ENCODE measurements around the gene TP53BP2. TPM values are rescaled to one million over a fixed set of nuclear protein-coding genes. Genes with fewer than 3 reads are reported as not detected.
"Not testable (repeated sequence)": the region's sequence is repeated elsewhere in the genome, so short reads cannot be mapped to it uniquely, and the experiment has no call there.

TP53BP2 gene
- polyA plus RNA-seq, 1 experiment = 48.1 TPM

GRCh38 chr1:223824712-223825111 lies 21.0 kb downstream of the TP53BP2 start:
- TF ChIP-seq CTCF (IDR thresholded peaks at IDR 0.05; ENCODE audit: low read depth, low read length) = no peak
- CTCF ChIA-PET = interaction anchor here (0.7 to 1.4 kb wide), 6 partner anchors 12 to 266 kb away, joined by 3 to 5 read pairs (median 3); no protein-coding TSS in a partner anchor
- no peak overlapping the region for H3K27ac ChIP-seq (ENCODE audit: low read depth, low read length)
- DNase-seq (ENCODE audit: low read depth, low spot score) = no peak
- no peaks in the 10 kb centered on the region for H3K9me3 ChIP-seq (ENCODE audit: control insufficient read depth, insufficient read depth, low read length)
- no peak overlapping the region for H3K4me3 ChIP-seq (ENCODE audit: low read depth, low read length)
- POLR2A ChIA-PET = interaction anchor here (0.6 to 1.8 kb wide), 3 partner anchors 8 to 118 kb away, joined by 3 to 4 read pairs (median 4); partner anchors contain the start of gene TP53BP2
- no peaks in the 10 kb centered on the region for H3K27me3 ChIP-seq (ENCODE audit: control insufficient read depth, insufficient read depth, low read length)

- CTCF ChIA-PET = interaction anchor here (0.8 to 1.4 kb wide), 4 partner anchors 13 to 227 kb away, joined by 3 to 5 read pairs (median 4); no protein-coding TSS in a partner anchor
- Histone ChIP-seq H3K27me3 (ENCODE audit: control insufficient read depth, insufficient read depth, low read length) (no peaks in the 10 kb centered on the region), H3K27ac (ENCODE audit: low read depth, low read length) (no peak overlapping the region), H3K9me3 (ENCODE audit: control insufficient read depth, insufficient read depth, low read length) (no peaks in the 10 kb centered on the region), H3K4me3 (ENCODE audit: low read depth, low read length) (no peak overlapping the region)
- POLR2A ChIA-PET = interaction anchor here (0.6 to 1.8 kb wide), 3 partner anchors 22 to 416 kb away, joined by 4 read pairs; partner anchors contain the start of gene TP53BP2
- TF ChIP-seq CTCF (IDR thresholded peaks at IDR 0.05; ENCODE audit: low read depth, low read length) = no peak
- no peak for DNase-seq (ENCODE audit: low read depth, low spot score)
These were observed 21.5 kb downstream of the TP53BP2 start for GRCh38 chr1:223824287-223824686.

GRCh38 chr1:223820971-223821370 lies 24.8 kb downstream of the TP53BP2 start:
- Histone ChIP-seq H3K4me3 (ENCODE audit: low read depth, low read length) (no peak overlapping the region), H3K27ac (ENCODE audit: low read depth, low read length) (no peak overlapping the region), H3K27me3 (ENCODE audit: control insufficient read depth, insufficient read depth, low read length) (no peaks in the 10 kb centered on the region), H3K9me3 (ENCODE audit: control insufficient read depth, insufficient read depth, low read length) (no peaks in the 10 kb centered on the region)
- no peak for TF ChIP-seq CTCF (IDR thresholded peaks at IDR 0.05; ENCODE audit: low read depth, low read length)
- POLR2A ChIA-PET = interaction anchor here (0.5 kb wide), 1 partner anchor 15 kb away, joined by 3 read pairs; no protein-coding TSS in a partner anchor
- CTCF ChIA-PET = no interaction called here
- DNase-seq (ENCODE audit: low read depth, low spot score) = no peak

- CTCF ChIA-PET = interaction anchor here (1.1 to 1.3 kb wide), 2 partner anchors 9 to 26 kb away, joined by 4 to 11 read pairs; no protein-coding TSS in a partner anchor
- Histone ChIP-seq H3K27me3 (ENCODE audit: control insufficient read depth, insufficient read depth, low read length) (no peaks in the 10 kb centered on the region), H3K9me3 (ENCODE audit: control insufficient read depth, insufficient read depth, low read length) (no peaks in the 10 kb centered on the region), H3K4me3 (ENCODE audit: low read depth, low read length) (no peak overlapping the region), H3K27ac (ENCODE audit: low read depth, low read length) (peak overlapping the region; percentile 40)
- no peak for DNase-seq (ENCODE audit: low read depth, low spot score)
- no peak for TF ChIP-seq CTCF (IDR thresholded peaks at IDR 0.05; ENCODE audit: low read depth, low read length)
- POLR2A ChIA-PET = no interaction called here
These were observed 25.3 kb downstream of the TP53BP2 start for GRCh38 chr1:223820515-223820858.

GRCh38 chr1:223819730-223820514 lies 25.8 kb downstream of the TP53BP2 start:
- Histone ChIP-seq H3K27me3 (ENCODE audit: control insufficient read depth, insufficient read depth, low read length) (no peaks in the 10 kb centered on the region), H3K27ac (ENCODE audit: low read depth, low read length) (peak overlapping the region; percentile 40), H3K9me3 (ENCODE audit: control insufficient read depth, insufficient read depth, low read length) (no peaks in the 10 kb centered on the region), H3K4me3 (ENCODE audit: low read depth, low read length) (no peak overlapping the region)
- TF ChIP-seq CTCF (IDR thresholded peaks at IDR 0.05; ENCODE audit: low read depth, low read length) = no peak
- peak; percentile 61 for DNase-seq (ENCODE audit: low read depth, low spot score)
- ChIA-PET CTCF (interaction anchor here (0.9 to 1.3 kb wide), 3 partner anchors 8 to 31 kb away, joined by 4 to 11 read pairs (median 4); no protein-coding TSS in a partner anchor), POLR2A (interaction anchor here (0.7 to 1.2 kb wide), 2 partner anchors 15 to 18 kb away, joined by 3 to 10 read pairs; no protein-coding TSS in a partner anchor)

- H3K9me3 ChIP-seq (ENCODE audit: control insufficient read depth, insufficient read depth, low read length); H3K27me3 ChIP-seq (ENCODE audit: control insufficient read depth, insufficient read depth, low read length); H3K27ac ChIP-seq (ENCODE audit: low read depth, low read length); CTCF ChIA-PET; DNase-seq (ENCODE audit: low read depth, low spot score); H3K4me3 ChIP-seq (ENCODE audit: low read depth, low read length); POLR2A ChIA-PET: not testable (repeated sequence)
These were observed 28.5 kb downstream of the TP53BP2 start for GRCh38 chr1:223817265-223817664.
